GM12875 (cell line): ENCODE measurements around the gene CSRP1.
"Not testable (repeated sequence)": the region's sequence is repeated elsewhere in the genome, so short reads cannot be mapped to it uniquely, and the experiment has no call there.

Source experiments
- H3K4me3 ChIP-seq: one replicate; pipeline ENCODE4 v1.5.1; 2011; ENCODE audit warnings: low read depth, low read length, control low read depth
- TF ChIP-seq, protein P1 (sequence below): IDR thresholded peaks from 2 replicates; pipeline ENCODE4 v1.5.1; 2011; ENCODE audit warnings: low read depth, mild to moderate bottlenecking, control low read depth, inconsistent platforms, low read length, moderate library complexity, borderline replicate concordance; ENCODE audit not compliant: insufficient read depth

The CSRP1 gene

DNA sequence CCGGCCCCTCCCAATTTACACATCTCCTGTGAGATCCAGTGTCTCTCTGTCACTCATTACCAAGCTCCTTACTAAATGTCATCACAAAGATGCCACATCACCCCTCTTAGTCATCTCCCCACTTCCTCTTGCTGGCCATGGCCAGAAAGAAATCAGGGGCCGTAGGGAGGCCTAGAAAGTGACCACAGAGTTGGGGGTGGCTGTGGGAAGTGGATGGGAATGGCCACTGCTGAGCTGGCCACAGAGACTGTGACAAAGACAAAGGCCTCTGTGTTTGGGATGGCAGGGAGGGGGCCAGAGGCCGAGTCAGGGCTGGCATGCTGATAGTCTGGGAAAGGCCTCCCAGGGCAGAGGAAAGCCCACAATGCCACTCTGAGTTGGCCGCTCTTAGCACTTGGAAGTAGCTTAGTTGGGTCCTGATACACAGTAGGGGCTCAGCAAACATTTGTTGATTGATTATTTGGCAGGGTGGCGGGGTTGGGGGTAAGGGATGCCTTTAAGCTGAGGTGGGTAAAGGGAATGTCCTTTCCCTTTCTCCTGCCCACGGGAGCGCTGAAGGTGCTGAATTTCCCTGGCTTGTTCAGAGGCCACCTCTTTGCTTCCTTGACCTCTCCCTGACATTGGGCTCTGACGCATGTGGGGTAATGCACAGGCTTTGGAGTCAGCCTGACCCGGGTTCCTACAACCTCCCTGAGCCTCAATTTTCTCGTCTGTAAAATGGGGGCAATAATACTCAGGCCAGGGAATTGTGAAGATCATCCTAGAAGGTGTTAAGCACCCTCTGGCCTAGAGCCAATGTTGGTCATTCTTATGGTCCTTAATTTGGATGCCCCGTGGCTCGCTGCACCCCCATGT lies 45.2 kb upstream of the CSRP1 start:
- TF ChIP-seq, protein P1, sequence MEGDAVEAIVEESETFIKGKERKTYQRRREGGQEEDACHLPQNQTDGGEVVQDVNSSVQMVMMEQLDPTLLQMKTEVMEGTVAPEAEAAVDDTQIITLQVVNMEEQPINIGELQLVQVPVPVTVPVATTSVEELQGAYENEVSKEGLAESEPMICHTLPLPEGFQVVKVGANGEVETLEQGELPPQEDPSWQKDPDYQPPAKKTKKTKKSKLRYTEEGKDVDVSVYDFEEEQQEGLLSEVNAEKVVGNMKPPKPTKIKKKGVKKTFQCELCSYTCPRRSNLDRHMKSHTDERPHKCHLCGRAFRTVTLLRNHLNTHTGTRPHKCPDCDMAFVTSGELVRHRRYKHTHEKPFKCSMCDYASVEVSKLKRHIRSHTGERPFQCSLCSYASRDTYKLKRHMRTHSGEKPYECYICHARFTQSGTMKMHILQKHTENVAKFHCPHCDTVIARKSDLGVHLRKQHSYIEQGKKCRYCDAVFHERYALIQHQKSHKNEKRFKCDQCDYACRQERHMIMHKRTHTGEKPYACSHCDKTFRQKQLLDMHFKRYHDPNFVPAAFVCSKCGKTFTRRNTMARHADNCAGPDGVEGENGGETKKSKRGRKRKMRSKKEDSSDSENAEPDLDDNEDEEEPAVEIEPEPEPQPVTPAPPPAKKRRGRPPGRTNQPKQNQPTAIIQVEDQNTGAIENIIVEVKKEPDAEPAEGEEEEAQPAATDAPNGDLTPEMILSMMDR = no peak
- no peak overlapping the region for H3K4me3 ChIP-seq

DNA sequence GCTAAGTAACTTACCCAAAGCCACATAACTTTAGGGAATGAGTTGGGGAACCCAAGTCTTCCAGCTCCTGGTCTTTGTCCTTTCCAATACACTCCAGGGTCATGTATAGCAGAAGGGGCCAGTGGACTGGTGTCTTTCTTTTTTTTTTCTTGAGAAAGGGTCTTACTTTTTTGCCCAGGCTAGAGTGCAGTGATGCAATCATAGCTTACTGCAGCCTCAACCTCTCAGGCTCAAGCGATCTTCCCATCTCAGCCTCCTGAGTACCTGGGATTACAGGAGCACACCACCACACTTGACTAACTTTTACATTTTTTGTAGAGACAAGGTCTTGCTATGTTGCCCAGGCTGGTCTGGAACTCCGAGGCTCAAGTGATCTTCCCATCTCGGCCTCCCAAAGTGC lies 44.2 kb upstream of the CSRP1 start:
- TF ChIP-seq, protein P1 = no peak

DNA sequence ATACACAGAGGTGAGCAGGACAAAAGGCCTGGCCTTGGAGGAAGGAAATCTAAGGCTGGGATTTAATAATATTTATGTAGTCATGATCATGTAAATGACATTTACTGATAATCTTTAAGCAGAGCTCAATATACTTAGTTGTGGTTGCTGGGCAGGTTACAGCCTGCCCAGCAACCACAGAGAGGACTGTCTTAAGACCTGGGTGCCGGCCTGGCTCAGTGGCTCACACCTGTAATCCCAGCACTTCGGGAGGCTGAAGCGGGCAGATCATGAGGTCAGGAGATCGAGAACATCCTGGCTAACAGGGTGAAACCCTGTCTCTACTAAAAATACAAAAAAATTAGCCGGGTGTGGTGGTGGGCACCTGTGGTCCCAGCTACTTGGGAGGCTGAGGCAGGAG lies 42.6 kb upstream of the CSRP1 start:
- not testable (repeated sequence) for H3K4me3 ChIP-seq

More for the DNA sequence above, 44.2 kb upstream of the CSRP1 start:
- no peak overlapping the region for H3K4me3 ChIP-seq

DNA sequence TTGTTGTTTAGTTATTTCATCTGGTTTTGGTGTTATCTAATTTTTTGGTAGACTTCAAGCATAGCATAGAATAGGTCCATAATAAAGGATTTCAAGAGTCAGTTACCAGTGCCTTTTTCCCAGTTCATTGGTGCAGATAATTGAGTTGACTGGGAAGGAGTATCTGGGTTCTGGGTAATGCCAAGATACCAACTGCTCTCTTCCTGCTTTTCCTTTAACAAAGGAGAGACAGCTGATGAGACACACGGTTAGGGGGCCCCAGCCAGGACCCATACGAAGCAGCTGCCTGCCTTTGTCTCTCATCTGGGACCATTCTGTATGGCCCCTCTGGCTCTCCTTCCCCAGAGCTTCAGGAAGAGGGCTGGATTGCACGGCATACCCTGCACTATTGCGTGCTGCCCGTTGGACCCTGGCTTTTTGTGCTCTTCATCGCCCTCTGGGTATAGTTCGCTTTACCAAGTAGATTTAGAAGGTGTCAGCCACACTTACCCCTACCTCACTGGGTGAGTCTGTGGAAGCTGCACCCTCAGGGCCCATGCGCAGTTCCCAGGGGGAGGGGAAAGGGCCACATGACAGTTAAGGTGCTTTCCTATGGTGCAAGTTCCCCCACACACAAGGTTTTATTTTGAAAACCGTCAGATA lies 39.0 kb upstream of the CSRP1 start:
- TF ChIP-seq, protein P1 = no peak
- H3K4me3 ChIP-seq = no peak overlapping the region

DNA sequence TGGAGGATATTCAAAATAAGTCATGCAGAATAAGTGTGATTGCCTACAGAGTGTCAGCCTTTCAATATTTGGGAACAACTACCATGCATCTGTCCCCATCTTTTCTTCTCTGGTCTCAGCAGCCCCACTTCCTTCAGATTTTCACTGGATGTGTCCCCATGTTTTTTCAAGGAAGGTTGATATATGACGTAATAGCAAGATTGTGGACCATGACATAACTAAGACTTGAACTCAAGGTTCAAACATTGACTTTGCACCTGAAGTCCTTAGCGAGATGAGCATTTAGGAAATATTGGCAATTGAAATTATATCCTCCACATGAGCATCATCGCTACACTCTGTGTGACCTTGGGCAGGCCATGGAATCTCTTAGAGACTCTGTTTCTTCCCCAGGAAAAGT lies 37.8 kb upstream of the CSRP1 start:
- H3K4me3 ChIP-seq = no peak overlapping the region
- TF ChIP-seq, protein P1 = no peak

DNA sequence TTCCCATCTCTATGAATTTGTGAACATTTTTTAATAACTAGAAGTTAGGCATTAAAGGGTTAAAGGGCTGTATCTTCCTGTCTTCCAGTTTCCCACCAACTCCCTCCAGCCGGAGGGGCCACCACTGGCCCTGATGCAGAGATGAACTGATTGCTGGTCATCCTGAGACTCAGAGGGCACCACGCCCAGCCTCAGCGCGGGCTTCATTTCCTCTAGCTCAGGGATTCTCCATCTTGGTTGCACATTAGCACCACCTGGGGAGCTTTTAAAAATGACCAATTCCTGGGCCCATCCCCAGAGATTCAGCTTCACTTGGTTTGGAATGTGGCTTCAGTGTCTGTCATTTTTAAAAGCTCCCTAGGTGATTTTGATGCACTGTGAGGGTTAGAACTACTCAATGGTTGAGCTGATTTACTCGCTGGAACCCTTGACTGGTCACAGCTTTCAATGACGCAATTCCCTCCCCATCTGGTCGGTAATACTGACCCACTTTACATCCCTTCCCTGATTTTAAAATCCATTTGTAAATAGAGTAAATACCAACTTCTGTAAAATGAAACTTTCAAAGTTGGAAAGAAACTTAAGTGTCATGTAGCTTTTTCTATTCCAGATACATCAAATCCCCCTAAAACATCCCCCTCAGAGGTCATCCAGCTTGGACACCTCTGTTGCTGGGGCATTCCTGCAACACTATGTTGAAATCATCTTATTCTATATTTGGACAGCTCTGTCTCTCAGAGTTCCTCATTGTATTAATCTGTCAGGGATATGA lies 37.1 kb upstream of the CSRP1 start:
- TF ChIP-seq, protein P1 = no peak
- H3K4me3 ChIP-seq = no peak overlapping the region

DNA sequence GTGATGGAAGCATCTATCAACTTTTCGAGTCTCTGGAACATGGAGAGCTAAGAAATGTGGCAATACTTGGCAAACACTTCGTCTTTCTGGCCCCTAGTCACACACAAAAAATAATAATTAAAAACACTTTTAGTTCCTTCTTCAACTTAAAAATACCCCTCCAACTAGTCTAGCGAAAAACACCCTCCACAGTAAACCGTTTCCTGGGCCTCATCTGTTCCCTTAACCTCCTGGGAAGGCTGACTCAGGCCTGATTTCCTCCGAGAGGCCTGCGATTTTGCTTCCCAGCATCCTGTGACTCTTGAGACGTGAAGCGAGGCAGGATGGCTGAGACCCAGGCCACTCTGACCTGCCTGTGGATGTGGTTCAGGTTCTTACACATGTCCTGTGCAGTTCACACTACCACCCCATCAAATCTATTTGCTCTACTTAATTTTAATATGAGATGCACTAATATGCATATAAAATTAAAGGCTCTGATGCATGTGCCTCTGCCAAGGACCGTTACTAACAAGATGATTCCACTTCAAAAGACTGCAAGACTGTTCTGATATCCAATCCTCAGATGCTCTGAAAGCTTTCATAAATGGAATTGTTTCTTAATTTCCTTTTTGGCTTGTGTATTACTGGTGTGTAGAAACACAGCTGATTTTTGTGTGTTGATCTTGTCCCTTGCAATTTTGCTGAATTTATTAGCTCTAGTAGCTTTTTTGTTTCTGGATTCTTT lies 35.5 kb upstream of the CSRP1 start:
- no peak overlapping the region for H3K4me3 ChIP-seq
- TF ChIP-seq, protein P1 = no peak
